22Rv1 (cell line): ENCODE data around the gene GBGT1.
"Not testable (repeated sequence)": the region's sequence is repeated elsewhere in the genome, so short reads cannot be mapped to it uniquely, and the experiment has no call there.

Experiments used
- H3K27ac ChIP-seq: fragments of 450-650 bp; 2 replicates; pipeline ENCODE4 v1.5.1; 2017
- CTCF ChIP-seq: fragments of 450-650 bp; IDR thresholded peaks from 2 replicates; pipeline ENCODE4 v1.5.1; 2017; ENCODE audit warnings: mild to moderate bottlenecking
- ZFX ChIP-seq: fragments of 450-650 bp; IDR thresholded peaks from 2 replicates; pipeline ENCODE4 v1.6.1; 2017; ENCODE audit warnings: antibody characterized with exemption, borderline replicate concordance

The GBGT1 gene

GRCh38 chr9:133205996-133206931 lies 42.5 kb upstream of the GBGT1 start:
- H3K27ac ChIP-seq, result no peak overlapping the region
- TF ChIP-seq CTCF (no peak), ZFX (no peak)

- not testable (repeated sequence) for H3K27ac ChIP-seq
Measured at GRCh38 chr9:133205481-133205887, 41.8 kb upstream of the GBGT1 start.

GRCh38 chr9:133204993-133205336 lies 41.3 kb upstream of the GBGT1 start:
- no peak for TF ChIP-seq ZFX
- no peak for TF ChIP-seq CTCF
- H3K27ac ChIP-seq, result no peak overlapping the region

GRCh38 chr9:133204335-133204992 lies 40.8 kb upstream of the GBGT1 start:
- TF ChIP-seq CTCF (no peak), ZFX (no peak)
- H3K27ac ChIP-seq, result no peak overlapping the region

- TF ChIP-seq CTCF, result no peak
- TF ChIP-seq ZFX, result no peak
- no peak overlapping the region for H3K27ac ChIP-seq
Measured at GRCh38 chr9:133203506-133204075, 39.9 kb upstream of the GBGT1 start.

- TF ChIP-seq CTCF (no peak), ZFX (no peak)
- H3K27ac ChIP-seq, result no peak overlapping the region
Measured at GRCh38 chr9:133202688-133203453, 39.2 kb upstream of the GBGT1 start.

GRCh38 chr9:133202145-133202513 lies 38.4 kb upstream of the GBGT1 start:
- no peak overlapping the region for H3K27ac ChIP-seq
- no peak for TF ChIP-seq CTCF
- TF ChIP-seq ZFX, result no peak
